NOMO-1 treated with DMSO at 0.1 percent for 48 hours (cell line): ENCODE data around the gene MAPK1.
"Not testable (repeated sequence)": the region's sequence is repeated elsewhere in the genome, so short reads cannot be mapped to it uniquely, and the experiment has no call there.

Experiments
- DNase-seq: peaks from one replicate; lab custom pipeline; 2025; ENCODE audit not compliant: unreplicated experiment; lab: John Stamatoyannopoulos, UW

The MAPK1 gene

DNA sequence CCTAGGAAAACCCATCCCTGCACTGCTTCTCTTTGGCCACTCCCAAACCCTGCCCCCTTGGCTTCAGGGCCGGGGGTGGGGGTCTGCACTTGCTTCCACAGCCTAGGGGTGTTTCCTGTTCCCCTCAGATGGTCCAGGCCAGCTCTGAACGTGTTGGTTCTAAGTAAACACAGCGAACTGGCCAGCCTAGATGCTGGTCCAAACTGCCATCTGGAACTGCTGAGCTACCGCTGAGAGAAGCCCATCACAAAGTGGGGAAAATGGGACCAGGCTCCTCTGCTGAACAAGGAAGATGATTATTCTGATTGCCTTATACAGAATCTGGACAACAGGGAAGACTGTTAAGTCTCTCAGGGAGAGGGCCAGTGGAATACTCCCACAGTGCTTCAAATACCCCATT lies 108.4 kb downstream of the MAPK1 start:
- no peak for DNase-seq

DNA sequence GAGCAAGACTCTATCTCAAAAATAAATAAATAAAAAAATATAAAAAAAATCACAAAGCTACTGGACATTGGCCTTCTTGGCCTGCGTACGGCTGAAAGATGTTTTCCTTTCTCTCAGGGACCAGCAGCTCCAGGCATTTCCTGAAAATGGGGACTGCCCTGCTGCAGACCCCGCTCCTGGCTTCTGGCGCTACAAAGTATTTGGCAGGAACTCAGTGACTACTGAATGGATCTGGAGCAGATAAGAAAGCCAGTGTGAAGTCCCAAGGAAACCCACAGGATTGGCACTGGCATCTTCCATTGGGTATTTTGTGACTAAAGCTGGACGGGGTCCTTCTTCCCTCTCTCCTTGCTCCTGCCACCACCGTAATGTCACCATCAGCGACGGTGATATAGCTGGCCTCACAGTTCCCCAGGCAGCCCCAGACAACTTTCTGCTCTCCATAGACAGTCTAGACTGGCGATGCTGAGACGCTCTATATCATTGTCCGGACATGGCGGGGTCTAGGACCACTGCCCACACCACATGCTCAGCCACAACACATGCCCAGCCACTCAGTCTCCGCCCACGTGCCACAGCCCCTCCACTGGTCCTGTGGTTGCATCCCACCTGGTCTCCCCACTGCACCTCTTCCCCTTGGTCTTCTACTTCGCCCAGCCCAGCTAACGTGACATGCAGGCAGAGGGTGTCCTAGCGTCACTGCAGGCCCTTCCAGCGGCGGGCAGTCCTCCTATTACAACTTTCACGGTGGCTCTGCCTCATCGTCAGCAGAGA lies 109.2 kb downstream of the MAPK1 start:
- DNase-seq, result no peak

- DNase-seq, result no peak
Measured at GRCh38 chr22:21755851-21756284, 111.6 kb downstream of the MAPK1 start.

GRCh38 chr22:21754523-21754922 lies 112.9 kb downstream of the MAPK1 start:
- peak; percentile 80 for DNase-seq

DNA sequence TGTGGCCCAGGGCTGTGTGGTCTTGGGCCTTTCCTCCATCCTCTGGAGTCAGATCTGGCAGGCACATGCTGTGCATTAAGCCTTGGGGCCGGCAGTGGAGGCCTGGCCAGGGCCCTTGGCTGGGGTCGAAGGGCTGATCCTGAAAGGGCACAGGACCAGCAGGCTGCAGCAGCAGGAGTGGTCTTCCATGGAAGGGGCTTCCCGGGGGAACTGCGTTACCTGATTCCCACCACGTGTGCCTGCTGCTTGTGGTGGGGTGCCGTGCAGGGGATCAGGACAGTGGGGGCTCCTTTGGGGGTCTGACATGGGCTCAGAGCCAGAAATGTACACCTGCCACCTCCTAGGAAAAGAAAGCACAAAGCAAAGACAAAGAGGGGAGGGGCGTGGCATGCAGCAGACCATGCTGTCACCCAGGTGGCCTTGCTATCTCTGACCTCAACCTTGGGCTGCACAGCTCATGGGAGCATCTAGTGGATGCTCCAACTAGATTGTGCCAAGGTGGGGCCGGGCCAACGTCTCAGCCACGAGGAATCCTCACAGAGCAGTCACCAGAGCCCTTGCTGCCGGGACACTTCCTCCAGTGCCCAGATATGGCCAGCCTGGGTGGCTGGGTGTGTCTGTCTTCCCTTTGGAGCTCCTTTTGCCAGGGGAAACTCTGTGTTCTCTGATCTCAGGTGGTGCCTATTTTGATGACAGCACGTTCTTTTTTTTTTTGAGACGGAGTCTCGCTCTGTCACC lies 113.9 kb downstream of the MAPK1 start:
- DNase-seq, result no peak

DNA sequence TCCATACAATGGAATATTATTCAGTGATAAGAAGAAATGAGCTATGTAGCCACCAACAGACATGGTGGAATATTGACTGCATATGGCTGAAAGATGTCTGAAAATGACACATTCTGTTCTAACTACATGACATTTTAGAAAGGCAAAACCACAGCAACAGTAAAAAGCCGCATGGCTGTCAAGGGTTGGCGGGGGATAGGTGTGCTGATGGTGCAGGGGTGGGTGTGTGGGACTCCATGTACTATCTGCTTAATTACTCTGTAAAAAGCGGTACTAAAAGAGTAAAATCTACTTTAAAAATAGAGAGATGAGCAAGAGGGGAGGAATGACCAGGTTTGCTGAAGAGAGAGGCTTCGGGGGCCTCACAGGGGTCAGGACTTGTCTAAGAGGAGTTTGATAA lies 115.2 kb downstream of the MAPK1 start:
- no peak for DNase-seq

DNA sequence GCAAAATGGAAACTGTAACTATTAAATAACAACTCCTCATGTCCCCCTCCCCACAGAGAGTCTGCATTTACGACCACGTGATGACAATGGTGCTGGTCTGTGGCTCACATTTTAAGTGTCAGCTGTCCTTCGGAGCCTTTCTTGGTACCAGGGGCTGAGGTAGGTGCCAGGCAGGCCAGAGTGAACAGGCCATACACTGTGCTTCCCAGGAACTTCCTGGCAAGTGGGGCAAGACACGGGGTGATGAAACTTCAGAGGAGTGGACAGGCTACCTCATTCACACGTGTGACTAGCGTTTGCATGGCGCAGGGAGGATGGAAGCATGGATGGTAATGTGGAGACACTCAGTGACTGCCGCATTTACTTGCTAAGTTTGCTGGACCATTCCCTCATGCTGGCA lies 121.5 kb downstream of the MAPK1 start:
- no peak for DNase-seq

DNA sequence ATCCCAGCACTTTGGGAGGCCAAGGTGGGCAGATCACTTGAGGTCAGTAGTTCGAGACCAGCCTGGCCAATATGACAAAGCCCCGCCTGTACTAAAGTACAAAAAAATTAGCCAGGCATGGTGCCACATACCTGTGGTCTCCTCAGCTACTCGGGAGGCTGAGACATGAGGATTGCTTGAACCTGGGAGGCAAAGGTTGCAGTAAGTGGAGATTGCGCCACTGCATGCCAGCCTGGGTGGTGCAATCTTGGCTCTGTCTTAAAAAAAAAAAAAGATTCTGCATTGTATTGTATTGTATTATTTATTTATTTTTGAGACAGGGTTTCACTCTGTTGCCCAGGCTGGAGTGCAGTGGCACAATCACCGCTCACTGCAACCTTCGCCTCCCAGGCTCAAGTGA lies 122.5 kb downstream of the MAPK1 start:
- DNase-seq, result not testable (repeated sequence)

DNA sequence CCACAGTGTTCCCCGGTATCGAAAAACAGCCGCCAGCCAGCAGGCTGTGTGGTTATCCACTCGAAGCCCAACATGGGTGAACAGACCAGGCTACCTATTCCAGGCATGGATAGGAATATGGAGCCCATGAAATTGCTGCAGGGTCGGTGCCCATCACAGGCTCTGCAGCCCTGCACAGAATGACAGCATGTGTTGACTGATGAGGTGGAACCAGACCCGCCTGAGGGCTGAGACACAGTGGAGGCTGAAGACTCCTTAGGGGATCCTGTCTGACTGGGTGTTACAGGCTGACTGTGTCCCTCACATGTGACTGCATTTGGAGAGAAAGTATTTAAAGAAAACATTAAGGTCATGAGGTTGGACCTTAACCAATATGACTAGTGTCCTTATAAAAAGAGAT lies 125.7 kb downstream of the MAPK1 start:
- DNase-seq, result no peak

DNA sequence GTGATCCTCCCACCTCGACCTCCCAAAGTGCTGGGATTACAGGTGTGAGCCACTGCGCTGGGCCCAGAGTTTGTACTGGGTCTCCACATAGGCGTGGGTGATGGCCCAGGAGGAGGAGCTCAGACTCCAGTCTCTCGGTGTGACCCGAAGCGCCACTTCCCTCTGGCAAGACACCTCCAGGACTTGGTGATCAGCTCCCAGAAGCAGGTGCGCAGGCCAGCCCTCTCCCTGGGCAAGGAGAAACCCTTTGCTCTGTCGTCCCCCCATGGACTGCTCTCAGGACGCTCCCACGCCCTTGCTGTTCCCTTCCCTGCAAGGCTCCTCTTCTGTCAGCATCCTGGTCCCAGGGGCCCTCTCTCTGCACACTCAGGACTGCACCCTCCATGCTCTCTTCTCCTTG lies 126.4 kb downstream of the MAPK1 start:
- DNase-seq, result no peak

DNA sequence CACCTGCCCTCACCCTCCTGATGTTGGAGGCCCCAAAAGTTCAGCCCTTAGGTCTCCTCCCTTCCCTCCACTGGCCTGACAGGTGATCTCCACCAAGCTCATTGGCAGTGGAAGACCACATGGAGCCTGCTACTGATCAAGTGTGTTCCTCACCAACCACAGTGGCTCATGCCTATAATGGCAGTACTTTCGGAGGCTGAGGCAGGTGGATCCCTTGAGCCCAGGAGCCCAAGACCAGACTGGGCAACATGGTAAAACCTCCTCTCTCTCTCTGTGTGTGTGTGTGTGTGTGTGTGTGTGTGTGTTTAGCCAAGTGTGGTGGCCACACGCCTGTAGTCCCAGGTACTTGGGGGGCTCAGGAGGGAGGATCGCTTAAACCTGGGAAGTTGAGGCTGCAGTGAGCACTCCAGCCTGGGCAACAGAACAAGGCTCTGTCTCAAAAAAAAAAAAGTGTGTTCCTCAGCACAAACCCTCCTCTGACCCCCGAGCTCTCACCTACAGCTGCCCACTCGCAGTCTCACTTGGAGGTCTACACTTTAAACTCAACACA lies 127.5 kb downstream of the MAPK1 start:
- DNase-seq, result no peak

DNA sequence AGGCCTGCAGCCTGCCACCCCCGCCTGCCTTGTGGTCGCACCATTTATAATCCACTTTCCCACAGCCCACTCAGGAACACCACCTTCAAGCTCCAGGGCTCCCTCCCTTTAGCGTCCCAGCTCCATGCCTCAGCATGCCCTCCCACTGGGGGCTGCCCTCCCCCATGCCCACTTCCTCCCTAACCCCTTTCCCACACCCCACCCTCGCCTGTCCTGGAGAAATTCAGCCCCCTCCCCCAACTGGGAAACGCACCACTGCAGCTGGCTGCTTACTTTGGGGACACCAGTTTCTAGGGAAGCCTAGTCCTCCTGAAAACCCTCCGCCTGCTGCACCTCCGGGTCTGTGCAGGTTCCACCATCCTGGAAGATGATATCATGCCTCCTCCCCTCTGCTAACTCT lies 128.5 kb downstream of the MAPK1 start:
- no peak for DNase-seq

DNA sequence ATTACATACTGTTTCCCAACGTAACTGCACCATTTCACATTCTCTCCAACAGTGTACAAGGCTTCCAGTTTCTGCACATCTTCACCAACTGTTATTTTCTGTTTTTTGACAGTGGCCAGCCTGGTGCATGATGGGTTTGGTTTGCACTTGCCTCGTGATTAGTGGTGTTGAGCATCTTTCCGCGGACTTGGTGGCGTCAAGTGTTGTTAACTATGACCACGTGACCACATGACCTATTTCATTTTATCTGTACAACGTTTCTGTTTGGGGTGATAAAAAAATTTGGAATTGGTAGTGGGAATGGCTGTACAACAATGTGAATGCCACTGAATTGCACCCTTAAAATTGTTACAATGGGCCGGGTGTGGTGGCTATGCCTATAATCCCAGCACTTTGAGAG lies 129.4 kb downstream of the MAPK1 start:
- DNase-seq, result no peak

GRCh38 chr22:21736948-21737347 lies 130.5 kb downstream of the MAPK1 start:
- no peak for DNase-seq

GRCh38 chr22:21736084-21736642 lies 131.3 kb downstream of the MAPK1 start:
- DNase-seq, result no peak

GRCh38 chr22:21735200-21736083 lies 132.0 kb downstream of the MAPK1 start, which contains the start of gene YPEL1:
Gene YPEL1, minus strand, starts transcription at chr22:21735794. Its CDS starts 25,050 bp downstream, at chr22:21710744.
- DNase-seq, result peak; percentile 92

DNA sequence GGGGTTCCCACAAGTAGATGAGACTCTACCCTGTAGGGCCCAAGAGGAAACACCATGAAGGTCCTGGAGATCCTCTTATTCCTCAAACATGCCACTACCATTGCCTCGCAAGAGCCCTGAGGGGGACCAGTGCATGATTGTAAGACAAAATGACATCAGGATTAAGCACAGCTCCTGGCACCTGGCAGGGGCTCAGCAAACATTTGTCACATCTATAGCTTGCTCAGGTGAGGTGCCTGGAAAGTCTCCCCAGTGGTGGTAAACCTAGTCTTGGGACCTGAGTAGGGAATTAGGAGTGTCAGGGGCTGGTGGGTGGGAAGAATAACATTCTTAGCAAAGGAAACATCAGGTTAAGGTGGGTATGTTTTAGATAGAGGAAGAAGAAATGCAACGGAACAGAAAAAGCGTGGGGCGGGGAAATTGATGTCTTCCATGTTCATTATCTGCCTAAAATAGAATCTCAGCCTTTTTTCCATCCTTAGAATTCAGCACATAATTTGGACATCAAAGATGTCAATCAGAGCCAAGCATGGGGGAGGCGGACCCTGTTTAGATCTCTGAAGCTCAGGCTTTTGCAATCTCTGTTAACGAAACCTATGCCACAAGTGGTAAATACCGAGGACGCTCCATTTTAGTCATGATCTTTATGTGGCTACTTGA lies 132.8 kb downstream of the MAPK1 start:
- peak; percentile 28 for DNase-seq

- no peak for DNase-seq
Measured at GRCh38 chr22:21731503-21731902, 135.9 kb downstream of the MAPK1 start.

- DNase-seq, result no peak
Measured at GRCh38 chr22:21730535-21731308, 136.7 kb downstream of the MAPK1 start.
